SK-N-MC (cell line): Measurements from ENCODE around the gene SLC12A5.

ENCODE experiments used
- EZH2 ChIP-seq: fragments of 200-600 bp; sonication (generic); IDR thresholded peaks from one replicate; pipeline ENCODE4 v1.6.1; 2017; ENCODE audit warnings: antibody characterized with exemption
- FOXP2 ChIP-seq: optimal IDR thresholded peaks from 2 replicates; pipeline ENCODE3; 2011; ENCODE audit warnings: mild to moderate bottlenecking, moderate library complexity; ENCODE audit not compliant: insufficient read depth; ENCODE audit errors: extremely low read length, control extremely low read depth
- POLR2AphosphoS5 ChIP-seq: IDR thresholded peaks from 2 replicates; pipeline ENCODE4 v1.6.1; 2012; ENCODE audit warnings: mild to moderate bottlenecking, low read depth, low read length, borderline replicate concordance

DNA sequence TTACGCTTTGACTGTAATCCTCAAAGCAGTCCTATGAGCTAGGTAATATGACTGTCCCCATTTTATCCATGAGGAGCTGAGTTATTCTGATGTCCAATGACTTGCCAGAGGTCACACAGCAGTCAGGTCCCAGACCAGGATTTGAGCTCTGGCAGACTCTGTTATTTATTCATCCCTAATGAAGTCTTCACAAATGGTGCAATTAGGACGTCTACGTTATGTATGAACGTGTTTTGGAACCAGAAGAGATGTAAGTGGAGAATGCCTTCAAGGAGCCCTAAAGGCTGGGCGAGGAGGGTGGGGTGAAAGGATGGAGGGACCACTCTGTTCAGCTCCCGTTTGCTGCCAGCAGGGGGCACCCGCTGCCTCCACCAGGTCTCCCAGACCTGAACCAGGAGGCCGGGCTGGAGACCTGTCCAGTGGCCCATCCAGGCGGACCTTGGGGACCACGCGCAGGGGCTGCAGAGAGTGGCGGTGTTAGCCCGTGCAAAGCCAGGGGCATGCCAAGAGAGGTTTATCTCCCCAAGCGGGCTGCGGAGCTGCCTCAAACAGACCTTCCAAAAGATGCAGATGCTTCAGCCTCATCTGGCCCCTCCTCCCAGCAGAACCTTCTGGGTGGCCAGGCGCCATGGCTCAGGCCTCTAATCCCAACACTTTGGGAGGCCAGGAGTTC is 41.8 kb upstream of the SLC12A5 start:
- TF ChIP-seq POLR2AphosphoS5 (no peak), EZH2 (no peak), FOXP2 (no peak)
